HL-60/S4 treated with retinoic acid at 250 ng/mL for 4 days and 3 days (cell line): Measurements from ENCODE around the gene CCNH.

ENCODE experiments used
- in situ Hi-C: fragments of 300-500 bp; cut with MboI; formaldehyde crosslinking; loops from 2 replicates; pipeline ENCODE4 v1.7.0; 2022; ENCODE audit warnings: low sequenced_read_pairs

CCNH gene

GRCh38 chr5:87412630-87413342, at the start of gene CCNH:
Gene CCNH, minus strand, starts transcription at chr5:87412930. Its CDS starts 136 bp downstream, at chr5:87412794.
- in situ Hi-C loops, result no loop called here

- in situ Hi-C loops, result no loop called here
Measured at GRCh38 chr5:87457706-87458105, 45.0 kb upstream of the CCNH start.

- in situ Hi-C loops, result no loop called here
Measured at GRCh38 chr5:87453801-87454200, 41.1 kb upstream of the CCNH start.

- in situ Hi-C loops, result no loop called here
Measured at GRCh38 chr5:87452837-87453236, 40.1 kb upstream of the CCNH start.

GRCh38 chr5:87442419-87442818, 29.7 kb upstream of the CCNH start:
- in situ Hi-C loops, result no loop called here

- in situ Hi-C loops, result no loop called here
Measured at GRCh38 chr5:87438231-87438630, 25.5 kb upstream of the CCNH start.

GRCh38 chr5:87437724-87438123, 25.0 kb upstream of the CCNH start:
- in situ Hi-C loops, result no loop called here

GRCh38 chr5:87435144-87435694, 22.5 kb upstream of the CCNH start:
- in situ Hi-C loops, result no loop called here

- in situ Hi-C loops, result no loop called here
Measured at GRCh38 chr5:87434461-87434860, 21.7 kb upstream of the CCNH start.

- in situ Hi-C loops, result no loop called here
Measured at GRCh38 chr5:87433945-87434344, 21.2 kb upstream of the CCNH start.

GRCh38 chr5:87432460-87432859, 19.7 kb upstream of the CCNH start:
- in situ Hi-C loops, result no loop called here

GRCh38 chr5:87430863-87431457, 18.2 kb upstream of the CCNH start:
- in situ Hi-C loops, result no loop called here

- in situ Hi-C loops, result no loop called here
Measured at GRCh38 chr5:87423755-87424154, 11.0 kb upstream of the CCNH start.

- in situ Hi-C loops, result no loop called here
Measured at GRCh38 chr5:87421307-87421706, 8.6 kb upstream of the CCNH start.

GRCh38 chr5:87418506-87418905, 5.8 kb upstream of the CCNH start:
- in situ Hi-C loops, result no loop called here

GRCh38 chr5:87413343-87413645, 564 bp upstream of the CCNH start:
- in situ Hi-C loops, result no loop called here

- in situ Hi-C loops, result no loop called here
Measured at GRCh38 chr5:87411973-87412629, 629 bp downstream of the CCNH start.

- in situ Hi-C loops, result no loop called here
Measured at GRCh38 chr5:87411586-87411972, 1.2 kb downstream of the CCNH start.

GRCh38 chr5:87410931-87411330, 1.8 kb downstream of the CCNH start:
- in situ Hi-C loops, result no loop called here

GRCh38 chr5:87408204-87408603, 4.5 kb downstream of the CCNH start:
- in situ Hi-C loops, result no loop called here

GRCh38 chr5:87405472-87406155, 7.1 kb downstream of the CCNH start:
- in situ Hi-C loops, result no loop called here

- in situ Hi-C loops, result no loop called here
Measured at GRCh38 chr5:87404359-87404758, 8.4 kb downstream of the CCNH start.
